HEK293T (cell line): Measurements from ENCODE around the gene IFITM1.
"Not testable (repeated sequence)": the region's sequence is repeated elsewhere in the genome, so short reads cannot be mapped to it uniquely, and the experiment has no call there.

Source experiments
- CTCF ChIA-PET: fragments of 350-600 bp; formaldehyde crosslinking; extraction: SDS; loops from one replicate; lab custom pipeline; 2021; ENCODE audit warnings: antibody characterized with exemption, inconsistent platforms; lab: Yijun Ruan, JAX
- POLR2A ChIA-PET: fragments of 350-600 bp; formaldehyde crosslinking; extraction: SDS; loops from one replicate; lab custom pipeline; 2020; ENCODE audit warnings: antibody characterized with exemption, inconsistent platforms; lab: Yijun Ruan, JAX
- DNase-seq: peaks from one replicate; pipeline ENCODE4 v3.0.0; 2012; ENCODE audit warnings: mixed read lengths; ENCODE audit errors: extremely low spot score
- ARNT ChIP-seq: fragments of 450-650 bp; IDR thresholded peaks from 2 replicates; pipeline ENCODE4 v1.6.1; 2017; ENCODE audit warnings: mild to moderate bottlenecking
- BHLHE40 ChIP-seq: fragments of 450-650 bp; IDR thresholded peaks from 2 replicates; pipeline ENCODE4 v1.6.1; 2016; ENCODE audit warnings: mild to moderate bottlenecking, moderate library complexity, borderline replicate concordance
- CTBP1 ChIP-seq: fragments of 450-650 bp; IDR thresholded peaks from 2 replicates; pipeline ENCODE4 v1.6.1; 2016; ENCODE audit warnings: borderline replicate concordance
- ELF4 ChIP-seq: fragments of 450-650 bp; IDR thresholded peaks from 2 replicates; pipeline ENCODE4 v1.6.1; 2017; ENCODE audit warnings: antibody characterized with exemption
- FOXA1 ChIP-seq: fragments of 450-650 bp; IDR thresholded peaks from 2 replicates; pipeline ENCODE4 v1.6.1; 2016; ENCODE audit warnings: mild to moderate bottlenecking
- FOXK2 ChIP-seq: fragments of 450-650 bp; IDR thresholded peaks from 2 replicates; pipeline ENCODE4 v1.6.1; 2016; ENCODE audit warnings: mild to moderate bottlenecking
- FOXM1 ChIP-seq: fragments of 450-650 bp; IDR thresholded peaks from 2 replicates; pipeline ENCODE4 v1.6.1; 2017; ENCODE audit warnings: mild to moderate bottlenecking, borderline replicate concordance
- HDGF ChIP-seq: fragments of 450-650 bp; IDR thresholded peaks from 2 replicates; pipeline ENCODE4 v1.6.1; 2017; ENCODE audit warnings: antibody characterized with exemption, borderline replicate concordance
- L3MBTL2 ChIP-seq: fragments of 450-650 bp; conservative IDR thresholded peaks from 2 replicates; pipeline ENCODE4 v1.6.1; 2016; ENCODE audit warnings: mild to moderate bottlenecking
- LEF1 ChIP-seq: fragments of 450-650 bp; IDR thresholded peaks from 2 replicates; pipeline ENCODE4 v1.6.1; 2017; ENCODE audit warnings: mild to moderate bottlenecking, borderline replicate concordance
- NFRKB ChIP-seq: fragments of 450-650 bp; IDR thresholded peaks from 2 replicates; pipeline ENCODE4 v1.6.1; 2016; ENCODE audit warnings: mild to moderate bottlenecking, moderate library complexity
- PKNOX1 ChIP-seq: fragments of 450-650 bp; IDR thresholded peaks from 2 replicates; pipeline ENCODE4 v1.6.1; 2016
- SP1 ChIP-seq: fragments of 450-650 bp; IDR thresholded peaks from 2 replicates; pipeline ENCODE4 v1.6.1; 2017
- SUZ12 ChIP-seq: fragments of 450-650 bp; IDR thresholded peaks from 2 replicates; pipeline ENCODE4 v1.6.1; 2016; ENCODE audit warnings: mild to moderate bottlenecking
- TARDBP ChIP-seq: fragments of 450-650 bp; IDR thresholded peaks from 2 replicates; pipeline ENCODE4 v1.6.1; 2016
- ZNF384 ChIP-seq: fragments of 450-650 bp; IDR thresholded peaks from 2 replicates; pipeline ENCODE4 v1.6.1; 2016

Gene IFITM1

GRCh38 chr11:357582-357981 is 43.7 kb downstream of the IFITM1 start:
- no peak for DNase-seq
- CTCF ChIA-PET: no interaction called here
- no peak for TF ChIP-seq ZNF384
- no peak for TF ChIP-seq SUZ12
- TF ChIP-seq ARNT: no peak
- TF ChIP-seq SP1: no peak
- no peak for TF ChIP-seq NFRKB
- POLR2A ChIA-PET: no interaction called here

- TF ChIP-seq ARNT: no peak
- no peak for TF ChIP-seq LEF1
- no peak for TF ChIP-seq HDGF
- no peak for TF ChIP-seq ELF4
- no peak for TF ChIP-seq ZNF384
- no peak for TF ChIP-seq SUZ12
- no peak for TF ChIP-seq BHLHE40
- no peak for TF ChIP-seq FOXM1
- TF ChIP-seq TARDBP: no peak
- no peak for TF ChIP-seq NFRKB
- no peak for TF ChIP-seq L3MBTL2
- TF ChIP-seq FOXK2: no peak
- no peak for TF ChIP-seq FOXA1
- no peak for TF ChIP-seq CTBP1
- no peak for TF ChIP-seq PKNOX1
- TF ChIP-seq SP1: no peak
- CTCF ChIA-PET: no interaction called here
- DNase-seq: no peak
- POLR2A ChIA-PET: interaction anchor here (0.6 to 1.6 kb wide), 2 partner anchors 10 to 97 kb away, joined by 3 to 4 read pairs; no protein-coding TSS in a partner anchor
Observed at GRCh38 chr11:358129-358800, 44.4 kb downstream of the IFITM1 start.

GRCh38 chr11:359181-359714 is 45.4 kb downstream of the IFITM1 start:
- ChIA-PET POLR2A (interaction anchor here (1.6 kb wide), 1 partner anchor 9 kb away, joined by 4 read pairs; no protein-coding TSS in a partner anchor), CTCF (interaction anchor here (0.7 kb wide), 2 partner anchors 69 to 106 kb away, joined by 3 to 4 read pairs; no protein-coding TSS in a partner anchor)
- no peak for TF ChIP-seq SUZ12
- no peak for DNase-seq

GRCh38 chr11:360326-361280 is 46.8 kb downstream of the IFITM1 start:
- DNase-seq: no peak
- ChIA-PET POLR2A (no interaction called here), CTCF (no interaction called here)
- no peak for TF ChIP-seq BHLHE40

GRCh38 chr11:362642-363442 is 49.0 kb downstream of the IFITM1 start:
- TF ChIP-seq FOXK2 (no peak), HDGF (no peak), SUZ12 (no peak)
- ChIA-PET POLR2A (no interaction called here), CTCF (interaction anchor here (0.6 to 1.4 kb wide), 2 partner anchors 45 to 112 kb away, joined by 4 to 6 read pairs; no protein-coding TSS in a partner anchor)
- peak; percentile 4 for DNase-seq

- CTCF ChIA-PET: interaction anchor here (0.6 kb wide), 1 partner anchor 44 kb away, joined by 4 read pairs; no protein-coding TSS in a partner anchor
- not testable (repeated sequence) for DNase-seq
- POLR2A ChIA-PET: interaction anchor here (1.5 kb wide), 1 partner anchor 86 kb away, joined by 4 read pairs; no protein-coding TSS in a partner anchor
Observed at GRCh38 chr11:363443-363805, 49.6 kb downstream of the IFITM1 start.

- no peak for DNase-seq
- CTCF ChIA-PET: no interaction called here
- POLR2A ChIA-PET: interaction anchor here (1.5 kb wide), 1 partner anchor 85 kb away, joined by 4 read pairs; no protein-coding TSS in a partner anchor
- TF ChIP-seq SUZ12: no peak
- no peak for TF ChIP-seq L3MBTL2
- TF ChIP-seq FOXK2: no peak
- no peak for TF ChIP-seq BHLHE40
- TF ChIP-seq FOXA1: no peak
- no peak for TF ChIP-seq PKNOX1
- no peak for TF ChIP-seq NFRKB
- TF ChIP-seq CTBP1: no peak
- TF ChIP-seq FOXM1: no peak
- TF ChIP-seq ARNT: no peak
- TF ChIP-seq LEF1: no peak
- TF ChIP-seq SP1: no peak
- TF ChIP-seq ELF4: no peak
- no peak for TF ChIP-seq HDGF
- no peak for TF ChIP-seq TARDBP
- TF ChIP-seq ZNF384: no peak
Observed at GRCh38 chr11:363948-364761, 50.3 kb downstream of the IFITM1 start.
